A549 (cell line): Measurements from ENCODE around the gene SLC17A9. TPM values are rescaled to one million over a fixed set of nuclear protein-coding genes. Genes with fewer than 3 reads are reported as not detected.
A peak's percentile ranks its signal among the peaks of the same experiment; 100 is the strongest.

Source experiments
- ATAC-seq, 2 experiments: fragments of 200-7000 bp in 1 of 2; fragments of >200 bp in 1 of 2; cut with Nextera tagmentation in 1 of 2; cut with Tn5 transposase in 1 of 2; 3 replicates each; pipeline versions ENCODE4 v1.8.0 to v1.9.1; 2018 to 2020; ENCODE audit warnings: mild to moderate bottlenecking in 1 of 2, moderate library complexity in 1 of 2
- CTCF ChIA-PET: fragments of 300-600 bp; sonication (Branson Sonifier 250); formaldehyde crosslinking; extraction: SDS; loops from one replicate; lab custom pipeline; 2021; ENCODE audit warnings: antibody characterized with exemption, inconsistent platforms; lab: Yijun Ruan, JAX
- POLR2A ChIA-PET: fragments of 350-600 bp; formaldehyde crosslinking; extraction: SDS; loops from one replicate; lab custom pipeline; 2021; ENCODE audit warnings: antibody characterized with exemption, inconsistent platforms; lab: Yijun Ruan, JAX
- DNase-seq, 2 experiments: peaks; one replicate each; pipeline versions ENCODE4 v3.0.0 to v3.0.0-alpha.2; 2011 to 2016; ENCODE audit warnings: low read depth in 1 of 2, low spot score in 1 of 2
- FAIRE-seq: peaks from 2 replicates; lab custom pipeline; 2011; peaks lifted over from hg19 to GRCh38; lab: Jason Lieb, UNC
- H3K27ac ChIP-seq, 2 experiments: fragments of >200 bp; sonication (Bioruptor Twin); formaldehyde crosslinking; 3 replicates each; pipeline ENCODE4 v1.5.1; 2016 to 2017
- H3K4me1 ChIP-seq: fragments of >200 bp; sonication (Bioruptor Twin); formaldehyde crosslinking; 3 replicates; pipeline ENCODE4 v1.6.1; 2016
- H3K4me2 ChIP-seq: fragments of >200 bp; sonication (Bioruptor Twin); formaldehyde crosslinking; 3 replicates; pipeline ENCODE4 v1.6.1; 2016
- H3K4me3 ChIP-seq: fragments of >200 bp; sonication (Bioruptor Twin); formaldehyde crosslinking; 3 replicates; pipeline ENCODE4 v1.5.1; 2016
- H3K9me3 ChIP-seq: fragments of >200 bp; sonication (Bioruptor Twin); formaldehyde crosslinking; 3 replicates; pipeline ENCODE4 v1.6.1; 2016
- BCL3 ChIP-seq: fragments of >200 bp; sonication (Bioruptor Twin); formaldehyde crosslinking; IDR thresholded peaks from 3 replicates; pipeline ENCODE4 v1.6.1; 2016
- CBX2 ChIP-seq: fragments of 200-600 bp; sonication (generic); IDR thresholded peaks from 2 replicates; pipeline ENCODE4 v1.6.1; 2016; ENCODE audit warnings: low read depth, mild to moderate bottlenecking, borderline replicate concordance
- CTCF ChIP-seq: fragments of >200 bp; sonication (Bioruptor Twin); formaldehyde crosslinking; IDR thresholded peaks from 3 replicates; pipeline ENCODE4 v1.5.1; 2016
- E2F6 ChIP-seq: IDR thresholded peaks from 2 replicates; pipeline ENCODE4 v1.6.1; 2012; ENCODE audit warnings: low read depth, borderline replicate concordance
- EHMT2 ChIP-seq: fragments of 200-600 bp; sonication (generic); IDR thresholded peaks from 2 replicates; pipeline ENCODE4 v1.6.1; 2016; ENCODE audit warnings: antibody characterized with exemption, low read depth, mild to moderate bottlenecking, moderate library complexity
- HES2 ChIP-seq: fragments of >200 bp; sonication (Bioruptor Twin); formaldehyde crosslinking; IDR thresholded peaks from 2 replicates; pipeline ENCODE4 v1.6.1; 2016
- HEYL ChIP-seq: fragments of 250-450 bp; sonication (Bioruptor Pico); IDR thresholded peaks from 2 replicates; pipeline ENCODE4 v1.8.0; 2021; ENCODE audit warnings: mild to moderate bottlenecking, moderate library complexity
- HOXA7 ChIP-seq: fragments of 250-450 bp; sonication (Bioruptor Pico); IDR thresholded peaks from 2 replicates; pipeline ENCODE4 v1.5.0; 2020; ENCODE audit warnings: mild to moderate bottlenecking, moderate library complexity
- HOXB13 ChIP-seq: fragments of 250-450 bp; sonication (Bioruptor Pico); IDR thresholded peaks from 2 replicates; pipeline ENCODE4 v1.5.0; 2020; ENCODE audit warnings: low read depth, mild to moderate bottlenecking, moderate library complexity
- HOXB5 ChIP-seq: fragments of 250-450 bp; sonication (Bioruptor Pico); IDR thresholded peaks from 2 replicates; pipeline ENCODE4 v1.5.0; 2020; ENCODE audit warnings: mild to moderate bottlenecking, moderate library complexity
- MAFK ChIP-seq: fragments of 450-650 bp; IDR thresholded peaks from 2 replicates; pipeline ENCODE4 v1.6.1; 2014; ENCODE audit not compliant: partially characterized antibody
- NFE2L2 ChIP-seq: fragments of 150-350 bp; conservative IDR thresholded peaks from 2 replicates; pipeline ENCODE4 v1.6.1; 2014; ENCODE audit warnings: low read length
- NR3C1 ChIP-seq: fragments of >200 bp; sonication (Bioruptor Twin); formaldehyde crosslinking; IDR thresholded peaks from 3 replicates; pipeline ENCODE4 v1.6.1; 2017
- PHF8 ChIP-seq: fragments of 200-600 bp; sonication (generic); IDR thresholded peaks from 2 replicates; pipeline ENCODE4 v1.6.1; 2016; ENCODE audit warnings: low read depth, mild to moderate bottlenecking, antibody characterized with exemption, moderate library complexity, borderline replicate concordance
- RAD21 ChIP-seq, 2 experiments: fragments of >200 bp in 1 of 2; sonication (Bioruptor Twin) in 1 of 2; formaldehyde crosslinking in 1 of 2; IDR thresholded peaks in 1 of 2; conservative IDR thresholded peaks in 1 of 2; 2 replicates in 1 of 2; 3 replicates in 1 of 2; pipeline ENCODE4 v1.6.1; 2012 to 2018; ENCODE audit warnings: inconsistent platforms in 1 of 2
- RFX5 ChIP-seq: fragments of 450-650 bp; IDR thresholded peaks from 2 replicates; pipeline ENCODE4 v1.7.1; 2014; ENCODE audit warnings: antibody characterized with exemption, mild to moderate bottlenecking, moderate library complexity
- SMC3 ChIP-seq: fragments of >200 bp; sonication (Bioruptor Twin); formaldehyde crosslinking; IDR thresholded peaks from 3 replicates; pipeline ENCODE4 v1.6.1; 2018; ENCODE audit warnings: inconsistent platforms
- SREBF2 ChIP-seq: fragments of 450-650 bp; IDR thresholded peaks from 2 replicates; pipeline ENCODE4 v1.6.1; 2014; ENCODE audit warnings: mild to moderate bottlenecking, moderate library complexity
- TFCP2L1 ChIP-seq: fragments of 250-450 bp; sonication (Bioruptor Pico); IDR thresholded peaks from 2 replicates; pipeline ENCODE4 v1.5.0; 2021; ENCODE audit warnings: mild to moderate bottlenecking
- ZFP36 ChIP-seq: fragments of 450-650 bp; IDR thresholded peaks from 2 replicates; pipeline ENCODE4 v1.6.1; 2014; ENCODE audit warnings: borderline replicate concordance; ENCODE audit not compliant: partially characterized antibody
- ZNF302 ChIP-seq: fragments of 250-450 bp; sonication (Bioruptor Pico); IDR thresholded peaks from 2 replicates; pipeline ENCODE4 v1.9.0; 2021; ENCODE audit warnings: inconsistent platforms, mild to moderate bottlenecking, moderate library complexity
- ZSCAN20 ChIP-seq: fragments of 250-450 bp; sonication (Bioruptor Pico); IDR thresholded peaks from 2 replicates; pipeline ENCODE4 v1.8.0; 2022; ENCODE audit warnings: mild to moderate bottlenecking, moderate library complexity
- WGBS: methylation state at CpG from one replicate; pipeline ENCODE4 v1.1.6; 2017; ENCODE audit errors: missing lambda C conversion rate; 5-methylcytosine and 5-hydroxymethylcytosine counted together
- polyA plus RNA-seq, 4 experiments: library from polyadenylated mRNA; depleted of rRNA in 3 of 4; stranded (reverse); fragments of >200 nt; fragmentation: RNase III in 1 of 4; extraction: RNeasy Plus Mini Kit Qiagen cat#74134 plus additional on column Dnase treatment in 1 of 4; gene quantifications; 2 replicates in 3 of 4; 3 replicates in 1 of 4; pipeline ENCODE4 v1.2.3, GENCODE V29; 2011 to 2017

SLC17A9 gene
- polyA plus RNA-seq, 2 of the 4 experiments (the other 2 are of a cell fraction), result 0.05 TPM; not detected in 1

- H3K27ac ChIP-seq, result no peak overlapping the region
- FAIRE-seq (no peak), ATAC-seq (no peak), DNase-seq (no peak)
- 32% methylated on average over 11 of the region's 24 CpGs for WGBS
- H3K4me1 ChIP-seq, result peaks cover 14% of the 10 kb centered on the region; the same call in 2 of the 3 replicates
- H3K4me2 ChIP-seq, result peak overlapping the region; percentile 74
- CTCF ChIA-PET, result interaction anchor here (1.5 kb wide), 2 partner anchors 58 to 108 kb away, joined by 3 to 4 read pairs; no protein-coding TSS in a partner anchor
- no peaks in the 10 kb centered on the region; the same call in 2 of the 3 replicates for H3K9me3 ChIP-seq
- POLR2A ChIA-PET, result no interaction called here
- no peak overlapping the region; the same call in 2 of the 3 replicates for H3K4me3 ChIP-seq
- TF ChIP-seq BCL3 (no peak), HOXB5 (CRISPR knock-in tag) (no peak), PHF8 (no peak), CBX2 (no peak), HOXB13 (CRISPR knock-in tag) (no peak), CTCF (no peak), HES2 (no peak), MAFK (no peak), EHMT2 (no peak)
These were observed 54.8 kb downstream of the SLC17A9 start for GRCh38 chr20:63007360-63007645.

- Histone ChIP-seq H3K4me3 (no peak overlapping the region), H3K9me3 (peaks cover 3% of the 10 kb centered on the region), H3K4me1 (peaks cover 14% of the 10 kb centered on the region; the same call in 2 of the 3 replicates), H3K4me2 (no peak overlapping the region), H3K27ac (no peak overlapping the region)
- peak in 1 of 2 experiments; percentile 34; a peak in 3 of 6 replicates for ATAC-seq
- DNase-seq, result no peak
- 46% methylated on average over 24 of the region's 46 CpGs for WGBS
- no peak for FAIRE-seq
- TF ChIP-seq BCL3 (no peak), ZFP36 (peak; percentile 50)
- CTCF ChIA-PET, result interaction anchor here (1.0 to 3.6 kb wide), 19 partner anchors 8 to 437 kb away, joined by 3 to 44 read pairs (median 5); partner anchors contain the start of gene SLC17A9
- POLR2A ChIA-PET, result no interaction called here
These were observed 55.4 kb downstream of the SLC17A9 start for GRCh38 chr20:63007646-63008488.

- no peak overlapping the region for H3K4me3 ChIP-seq
- peak overlapping the region; percentile 71 for H3K4me2 ChIP-seq
- peak overlapping the region in 1 of 2 experiments; percentile 44; a peak in 1 of 6 replicates for H3K27ac ChIP-seq
- no peak for DNase-seq
- H3K9me3 ChIP-seq, result peaks cover 10% of the 10 kb centered on the region
- no peak for TF ChIP-seq ZNF302 (CRISPR knock-in tag)
- no peak for TF ChIP-seq ZSCAN20 (CRISPR knock-in tag)
- no peak for TF ChIP-seq HOXA7 (CRISPR knock-in tag)
- no peak for TF ChIP-seq RAD21 (conservative IDR thresholded peaks at IDR 0.05 in 1 of 2, IDR thresholded peaks at IDR 0.05 in 1 of 2)
- no peak for TF ChIP-seq RFX5
- no peak for TF ChIP-seq NR3C1
- no peak for TF ChIP-seq HES2
- TF ChIP-seq E2F6, result no peak
- no peak for TF ChIP-seq SREBF2
- TF ChIP-seq TFCP2L1 (CRISPR knock-in tag), result no peak
- TF ChIP-seq NFE2L2, result no peak
- no peak for TF ChIP-seq HEYL (CRISPR knock-in tag)
- no peak for TF ChIP-seq SMC3
- TF ChIP-seq CBX2, result no peak
- no peak for TF ChIP-seq HOXB5 (CRISPR knock-in tag)
- FAIRE-seq, result no peak
- ChIA-PET CTCF (interaction anchor here (0.7 to 3.6 kb wide), 41 partner anchors 9 to 438 kb away, joined by 3 to 44 read pairs (median 4); partner anchors contain the start of genes GID8 and SLC17A9), POLR2A (interaction anchor here (1.2 kb wide), 1 partner anchor 36 kb away, joined by 6 read pairs; no protein-coding TSS in a partner anchor)
- ATAC-seq, result peak; percentile 15 to 45; a peak in 5 of 6 replicates
- peaks cover 14% of the 10 kb centered on the region; the same call in 2 of the 3 replicates for H3K4me1 ChIP-seq
- 48% methylated on average over 9 of the region's 21 CpGs for WGBS
These were observed 56.1 kb downstream of the SLC17A9 start for GRCh38 chr20:63008541-63009044.
